OCI-LY7 (cell line): ENCODE results near the gene FDXR. TPM values are rescaled to one million over a fixed set of nuclear protein-coding genes. Genes with fewer than 3 reads are reported as not detected.

Experiments
- BruUV-seq: library from RNA; stranded (reverse); fragments of 400-500 nt; replicated peaks from 2 replicates; lab custom pipeline; 2021; lab: Mats Ljungman, UMichigan
- CTCF ChIA-PET: fragments of 300-600 bp; sonication (Branson Sonifier 250); formaldehyde crosslinking; loops from one replicate; lab custom pipeline; 2022; ENCODE audit warnings: antibody characterized with exemption; ENCODE audit not compliant: unreplicated experiment; lab: Charles Lee
- POLR2A ChIA-PET: fragments of 300-600 bp; sonication (Branson Sonifier 250); formaldehyde crosslinking; loops from one replicate; lab custom pipeline; 2022; ENCODE audit warnings: antibody characterized with exemption; lab: Charles Lee
- DNase-seq: peaks from one replicate; pipeline ENCODE4 v3.0.0-alpha.2; 2015; ENCODE audit warnings: low spot score
- H2AFZ ChIP-seq: fragments of 200-600 bp; sonication (generic), shearing (Covaris generic); 2 replicates; pipeline ENCODE4 v1.6.1; 2014; ENCODE audit warnings: mild to moderate bottlenecking, antibody characterized with exemption, low read length, moderate library complexity
- H3K27ac ChIP-seq: fragments of 200-600 bp; sonication (generic); 2 replicates; pipeline ENCODE4 v1.5.1; 2014; ENCODE audit warnings: mixed run types, low read depth, mild to moderate bottlenecking, moderate library complexity, low read length, inconsistent platforms; ENCODE audit not compliant: poor library complexity, severe bottlenecking
- H3K36me3 ChIP-seq: fragments of 200-600 bp; sonication (generic); 2 replicates; pipeline ENCODE4 v1.6.1; 2014; ENCODE audit warnings: mild to moderate bottlenecking, antibody characterized with exemption, low read length, moderate library complexity, mixed read lengths; ENCODE audit not compliant: insufficient read depth
- H3K4me1 ChIP-seq: fragments of 200-600 bp; sonication (generic); 2 replicates; pipeline ENCODE4 v1.5.1; 2014; ENCODE audit warnings: mild to moderate bottlenecking, low read length; ENCODE audit not compliant: insufficient read depth, poor library complexity, severe bottlenecking
- H3K4me2 ChIP-seq: fragments of 200-600 bp; sonication (generic); 2 replicates; pipeline ENCODE4 v1.6.1; 2014; ENCODE audit warnings: mild to moderate bottlenecking, low read length
- H3K4me3 ChIP-seq: fragments of 200-600 bp; sonication (generic); 2 replicates; pipeline ENCODE4 v1.5.1; 2014; ENCODE audit warnings: mild to moderate bottlenecking, low read depth, low read length; ENCODE audit not compliant: poor library complexity, severe bottlenecking
- H3K79me2 ChIP-seq: fragments of 200-600 bp; sonication (generic); 2 replicates; pipeline ENCODE4 v1.6.1; 2016; ENCODE audit warnings: low read depth, mild to moderate bottlenecking, low read length, moderate library complexity, mixed read lengths; ENCODE audit not compliant: insufficient read depth
- H3K9me2 ChIP-seq: fragments of 200-600 bp; sonication (generic); 2 replicates; pipeline ENCODE4 v1.6.1; 2016; ENCODE audit warnings: mild to moderate bottlenecking, low read length, mixed read lengths; ENCODE audit not compliant: insufficient read depth
- H3K9me3 ChIP-seq: fragments of 200-600 bp; sonication (generic); 2 replicates; pipeline ENCODE4 v1.6.1; 2014; ENCODE audit warnings: mild to moderate bottlenecking, mixed run types, low read length, mixed read lengths
- H4K20me1 ChIP-seq: fragments of 200-600 bp; sonication (generic); 2 replicates; pipeline ENCODE4 v1.6.1; 2014; ENCODE audit warnings: mild to moderate bottlenecking, antibody characterized with exemption, low read length, moderate library complexity, mixed read lengths; ENCODE audit not compliant: insufficient read depth
- EZH2phosphoT487 ChIP-seq: fragments of 200-600 bp; sonication (generic); IDR thresholded peaks from 2 replicates; pipeline ENCODE4 v1.6.1; 2018; ENCODE audit warnings: low read depth, borderline replicate concordance, mild to moderate bottlenecking, mixed run types, antibody characterized with exemption, low read length, moderate library complexity, mixed read lengths
- intact Hi-C: fragments of 100-400 bp; cut with micrococcal nuclease; formaldehyde crosslinking; loops from one replicate; pipeline ENCODE4 v1.10.0; 2022; ENCODE audit not compliant: unreplicated experiment
- total RNA-seq, 2 experiments: library from RNA; depleted of rRNA in 1 of 2; stranded (reverse); fragments of >200 nt in 1 of 2; shearing (Covaris generic) in 1 of 2; gene quantifications; 2 replicates each; pipeline ENCODE4 v1.2.3, GENCODE V29; 2014 to 2022
- TF ChIP-seq, protein P1 (sequence below): fragments of 200-600 bp; sonication (generic); conservative IDR thresholded peaks from 2 replicates; pipeline ENCODE4 v1.5.1; 2014; ENCODE audit warnings: mild to moderate bottlenecking, antibody characterized with exemption, low read length, moderate library complexity, mixed read lengths

Gene FDXR
- total RNA-seq, 2 experiments from 2014 or later, result 12.2 to 18.3 TPM

DNA sequence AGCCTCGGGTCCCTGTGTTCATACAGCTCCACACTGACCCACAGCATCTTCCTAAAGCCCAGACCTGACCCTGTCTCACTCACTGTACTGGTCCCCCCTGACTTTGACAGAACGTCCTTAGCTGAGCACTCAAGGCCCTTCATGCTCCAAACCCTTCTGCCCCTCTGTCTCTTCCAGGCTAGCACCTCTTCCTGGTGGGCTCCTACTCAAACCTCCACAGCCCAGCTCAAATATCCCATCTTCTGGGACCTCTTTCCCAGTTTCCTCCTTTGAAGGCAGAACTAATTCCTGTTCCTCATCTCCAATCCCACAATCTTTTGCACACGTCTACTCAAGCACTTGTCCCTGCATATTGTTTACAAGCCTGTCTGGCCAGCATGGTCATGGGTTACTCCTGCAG lies 21.9 kb downstream of the FDXR start:
- H3K4me3 ChIP-seq, result no peak overlapping the region
- H3K79me2 ChIP-seq, result no peaks in the 10 kb centered on the region
- H3K4me2 ChIP-seq, result no peak overlapping the region
- no TSS peak for BruUV-seq
- H3K9me2 ChIP-seq, result no peaks in the 10 kb centered on the region
- intact Hi-C loops, result no loop called here
- no peaks in the 10 kb centered on the region for H3K9me3 ChIP-seq
- CTCF ChIA-PET, result interaction anchor here (0.5 kb wide), 1 partner anchor 53 kb away, joined by 3 read pairs; no protein-coding TSS in a partner anchor
- no peak overlapping the region for H2AFZ ChIP-seq
- POLR2A ChIA-PET, result no interaction called here
- H3K27ac ChIP-seq, result no peak overlapping the region
- no peaks in the 10 kb centered on the region for H3K36me3 ChIP-seq
- DNase-seq, result no peak
- TF ChIP-seq EZH2phosphoT487, result no peak
- TF ChIP-seq, protein P1, sequence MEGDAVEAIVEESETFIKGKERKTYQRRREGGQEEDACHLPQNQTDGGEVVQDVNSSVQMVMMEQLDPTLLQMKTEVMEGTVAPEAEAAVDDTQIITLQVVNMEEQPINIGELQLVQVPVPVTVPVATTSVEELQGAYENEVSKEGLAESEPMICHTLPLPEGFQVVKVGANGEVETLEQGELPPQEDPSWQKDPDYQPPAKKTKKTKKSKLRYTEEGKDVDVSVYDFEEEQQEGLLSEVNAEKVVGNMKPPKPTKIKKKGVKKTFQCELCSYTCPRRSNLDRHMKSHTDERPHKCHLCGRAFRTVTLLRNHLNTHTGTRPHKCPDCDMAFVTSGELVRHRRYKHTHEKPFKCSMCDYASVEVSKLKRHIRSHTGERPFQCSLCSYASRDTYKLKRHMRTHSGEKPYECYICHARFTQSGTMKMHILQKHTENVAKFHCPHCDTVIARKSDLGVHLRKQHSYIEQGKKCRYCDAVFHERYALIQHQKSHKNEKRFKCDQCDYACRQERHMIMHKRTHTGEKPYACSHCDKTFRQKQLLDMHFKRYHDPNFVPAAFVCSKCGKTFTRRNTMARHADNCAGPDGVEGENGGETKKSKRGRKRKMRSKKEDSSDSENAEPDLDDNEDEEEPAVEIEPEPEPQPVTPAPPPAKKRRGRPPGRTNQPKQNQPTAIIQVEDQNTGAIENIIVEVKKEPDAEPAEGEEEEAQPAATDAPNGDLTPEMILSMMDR, result no peak
- peaks cover 11% of the 10 kb centered on the region for H3K4me1 ChIP-seq
- no peaks in the 10 kb centered on the region for H4K20me1 ChIP-seq

DNA sequence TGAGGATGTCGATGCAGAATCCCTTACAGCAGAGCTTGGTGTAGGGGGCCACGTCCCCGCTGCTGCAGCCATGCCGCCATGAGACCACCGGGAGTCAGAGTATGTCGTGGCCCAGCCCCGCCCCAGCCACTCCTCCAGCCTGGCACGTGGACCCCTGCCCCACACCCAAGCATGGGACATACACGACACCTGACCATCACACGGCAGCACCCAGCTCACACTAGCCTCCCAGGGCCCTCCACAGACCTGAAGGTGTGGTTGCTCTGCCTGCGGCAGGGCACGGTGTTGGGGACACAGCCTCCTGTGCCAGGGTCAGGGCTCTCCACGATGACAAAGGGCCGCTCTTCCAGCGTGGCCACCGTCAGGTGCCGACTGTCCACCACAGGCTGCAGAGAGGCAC lies 22.5 kb downstream of the FDXR start:
- Histone ChIP-seq H3K4me1 (peaks cover 11% of the 10 kb centered on the region), H2AFZ (no peak overlapping the region), H3K9me3 (no peaks in the 10 kb centered on the region), H3K4me2 (no peak overlapping the region), H3K4me3 (no peak overlapping the region), H3K79me2 (no peaks in the 10 kb centered on the region), H3K27ac (no peak overlapping the region), H3K36me3 (no peaks in the 10 kb centered on the region), H4K20me1 (no peaks in the 10 kb centered on the region), H3K9me2 (no peaks in the 10 kb centered on the region)
- no peak for DNase-seq
- ChIA-PET POLR2A (no interaction called here), CTCF (no interaction called here)
- TF ChIP-seq, protein P1, result no peak
- no peak for TF ChIP-seq EZH2phosphoT487
- no TSS peak for BruUV-seq
- intact Hi-C loops, result no loop called here

DNA sequence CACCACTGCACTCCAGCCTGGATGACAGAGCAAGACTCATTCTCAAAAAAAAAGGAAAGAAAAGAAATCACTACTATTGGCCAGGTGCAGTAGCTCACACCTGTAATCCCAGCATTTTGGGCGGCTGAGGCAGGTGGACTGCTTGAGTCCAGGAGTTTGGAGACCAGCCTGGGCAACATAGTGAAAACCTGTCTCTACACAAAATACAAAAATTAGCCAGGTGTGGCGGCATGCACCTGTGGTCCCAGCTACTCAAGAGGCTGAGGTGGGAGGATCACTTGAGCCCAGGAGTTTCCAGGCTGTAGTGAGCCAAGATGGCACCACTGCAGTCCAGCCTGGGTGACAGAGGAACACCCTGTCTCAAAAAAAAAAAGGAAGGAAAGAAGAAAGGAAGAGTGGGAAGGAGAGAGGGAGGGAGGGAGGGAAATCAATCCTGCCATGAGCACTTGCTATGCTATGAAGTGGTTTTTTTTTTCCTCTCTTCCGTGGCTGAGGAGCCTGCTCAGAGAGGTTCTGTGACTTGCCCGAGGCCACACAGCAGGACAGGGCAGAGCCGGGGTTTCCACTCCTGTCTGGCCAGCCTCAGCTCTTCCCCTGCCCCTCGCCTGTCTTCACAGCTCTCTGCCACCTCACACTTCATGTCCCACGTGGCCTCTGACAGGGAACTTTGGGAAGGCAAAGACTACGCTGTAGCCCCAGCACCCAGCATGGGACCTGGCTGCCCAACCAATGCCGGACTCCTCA lies 24.0 kb downstream of the FDXR start:
- POLR2A ChIA-PET, result no interaction called here
- no TSS peak for BruUV-seq
- no peak for DNase-seq

More for the DNA sequence above, 24.0 kb downstream of the FDXR start:
- Histone ChIP-seq H3K36me3 (no peaks in the 10 kb centered on the region), H3K9me2 (no peaks in the 10 kb centered on the region), H3K4me1 (peaks cover 11% of the 10 kb centered on the region), H4K20me1 (no peaks in the 10 kb centered on the region), H3K79me2 (no peaks in the 10 kb centered on the region), H3K4me3 (no peak overlapping the region), H2AFZ (no peak overlapping the region), H3K27ac (no peak overlapping the region), H3K4me2 (no peak overlapping the region), H3K9me3 (no peaks in the 10 kb centered on the region)
- CTCF ChIA-PET, result no interaction called here
- intact Hi-C loops, result no loop called here
- TF ChIP-seq EZH2phosphoT487, result no peak
- TF ChIP-seq, protein P1, result no peak
